HG03457 (cell line): Measurements from ENCODE around the gene HSPA8.

Source experiments
- ATAC-seq: cut with Tn5 transposase; IDR thresholded peaks from one replicate; pipeline ENCODE4 v1.9.1; 2021; ENCODE audit warnings: moderate number of reproducible peaks; ENCODE audit not compliant: unreplicated experiment

Gene HSPA8

GRCh38 chr11:123051146-123051545 lies 10.8 kb downstream of the HSPA8 start:
- ATAC-seq, result no peak

GRCh38 chr11:123047947-123048293 lies 14.0 kb downstream of the HSPA8 start:
- ATAC-seq, result no peak

- no peak for ATAC-seq
These were observed 14.5 kb downstream of the HSPA8 start for GRCh38 chr11:123047266-123047946.

GRCh38 chr11:123046473-123047259 lies 15.3 kb downstream of the HSPA8 start:
- no peak for ATAC-seq

- no peak for ATAC-seq
These were observed 16.8 kb downstream of the HSPA8 start for GRCh38 chr11:123045101-123045500.

- ATAC-seq, result no peak
These were observed 20.8 kb downstream of the HSPA8 start for GRCh38 chr11:123041185-123041584.

GRCh38 chr11:123040111-123040432 lies 21.9 kb downstream of the HSPA8 start:
- ATAC-seq, result no peak

- ATAC-seq, result no peak
These were observed 26.1 kb downstream of the HSPA8 start for GRCh38 chr11:123035831-123036230.

GRCh38 chr11:123034597-123034996 lies 27.3 kb downstream of the HSPA8 start:
- no peak for ATAC-seq

GRCh38 chr11:123033895-123034294 lies 28.0 kb downstream of the HSPA8 start:
- no peak for ATAC-seq

GRCh38 chr11:123030517-123030916 lies 31.4 kb downstream of the HSPA8 start:
- no peak for ATAC-seq

GRCh38 chr11:123020968-123021367 lies 41.0 kb downstream of the HSPA8 start:
- ATAC-seq, result no peak

- no peak for ATAC-seq
These were observed 43.2 kb downstream of the HSPA8 start for GRCh38 chr11:123018702-123019101.

- no peak for ATAC-seq
These were observed 50.4 kb downstream of the HSPA8 start for GRCh38 chr11:123011510-123011909.
